Measurements from ENCODE around the gene PLPPR2. TPM values are rescaled to one million over a fixed set of nuclear protein-coding genes. Genes with fewer than 3 reads are reported as not detected.

PLPPR2 gene
- polyA plus RNA-seq, 2 of the 4 experiments (the other 2 are of a cell fraction), result 5.6 to 9.7 TPM

- POLR2A ChIA-PET, result interaction anchor here (2.8 kb wide), 1 partner anchor 11 kb away, joined by 13 read pairs; the partner anchor contains the start of gene SWSAP1
Observed at GRCh38 chr19:11363881-11364280, 8.6 kb downstream of the PLPPR2 start.

GRCh38 chr19:11364296-11364904 is 9.2 kb downstream of the PLPPR2 start:
- FAIRE-seq, result no peak

More at GRCh38 chr19:11363881-11364280, 8.6 kb downstream of the PLPPR2 start:
- H3K4me1 ChIP-seq, result no peaks in the 10 kb centered on the region
- H3K27ac ChIP-seq, result no peak overlapping the region
- H3K4me3 ChIP-seq, result no peak overlapping the region
- DNase-seq (ENCODE audit: low read depth in 1 of 2, low spot score in 1 of 2) (no peak), ATAC-seq (no peak), FAIRE-seq (no peak)
- 89% methylated on average over 6 of the region's 10 CpGs for WGBS (ENCODE audit: missing lambda C conversion rate)
- CTCF ChIA-PET, result interaction anchor here (1.0 to 1.6 kb wide), 3 partner anchors 12 to 19 kb away, joined by 3 to 4 read pairs (median 4); no protein-coding TSS in a partner anchor
- TF ChIP-seq ZC3H11A (IDR thresholded peaks at IDR 0.05), result no peak
- no peak for TF ChIP-seq ZNF302 (CRISPR knock-in tag; IDR thresholded peaks at IDR 0.05)
- TF ChIP-seq RCOR1 (IDR thresholded peaks at IDR 0.05; ENCODE audit: low read depth, low read length), result no peak
- TF ChIP-seq USF2 (IDR thresholded peaks at IDR 0.05), result no peak
- H3K9me3 ChIP-seq, result no peaks in the 10 kb centered on the region
- no peak overlapping the region for H3K4me2 ChIP-seq

GRCh38 chr19:11364935-11365334 is 9.7 kb downstream of the PLPPR2 start:
- no peak for DNase-seq (ENCODE audit: low read depth in 1 of 2, low spot score in 1 of 2)
- Histone ChIP-seq H3K4me2 (no peak overlapping the region), H3K4me3 (no peak overlapping the region), H3K4me1 (no peaks in the 10 kb centered on the region), H3K27ac (no peak overlapping the region), H3K9me3 (no peaks in the 10 kb centered on the region)
- ChIA-PET CTCF (interaction anchor here (1.0 kb wide), 1 partner anchor 18 kb away, joined by 3 read pairs; no protein-coding TSS in a partner anchor), POLR2A (interaction anchor here (2.8 kb wide), 1 partner anchor 10 kb away, joined by 13 read pairs; the partner anchor contains the start of gene SWSAP1)
- TF ChIP-seq USF2 (IDR thresholded peaks at IDR 0.05), result no peak
- no peak for TF ChIP-seq HOXB5 (CRISPR knock-in tag; IDR thresholded peaks at IDR 0.05)
- TF ChIP-seq EP300 (IDR thresholded peaks at IDR 0.05), result no peak
- no peak for TF ChIP-seq ZNF302 (CRISPR knock-in tag; IDR thresholded peaks at IDR 0.05)
- FAIRE-seq, result no peak
- no peak for ATAC-seq
- 75% methylated on average over 5 of the region's 5 CpGs for WGBS (ENCODE audit: missing lambda C conversion rate)

More at GRCh38 chr19:11364296-11364904, 9.2 kb downstream of the PLPPR2 start:
- ATAC-seq, result no peak
- no peak for TF ChIP-seq JUN (IDR thresholded peaks at IDR 0.05)
- TF ChIP-seq NR3C1 (IDR thresholded peaks at IDR 0.05), result no peak
- TF ChIP-seq FOSL2 (IDR thresholded peaks at IDR 0.05), result no peak
- TF ChIP-seq FOSL2 (CRISPR knock-in tag; IDR thresholded peaks at IDR 0.05), result no peak
- no peak for TF ChIP-seq USF2 (IDR thresholded peaks at IDR 0.05)
- TF ChIP-seq CTCF (IDR thresholded peaks at IDR 0.05), result no peak
- no peak for TF ChIP-seq RCOR1 (IDR thresholded peaks at IDR 0.05; ENCODE audit: low read depth, low read length)
- TF ChIP-seq ZNF302 (CRISPR knock-in tag; IDR thresholded peaks at IDR 0.05), result no peak
- TF ChIP-seq KDM1A (IDR thresholded peaks at IDR 0.05; ENCODE audit: low read depth), result no peak
- TF ChIP-seq HOXA7 (CRISPR knock-in tag; IDR thresholded peaks at IDR 0.05), result no peak
- no peak for TF ChIP-seq RFX5 (IDR thresholded peaks at IDR 0.05)
- no peak for TF ChIP-seq CHD2 (IDR thresholded peaks at IDR 0.05; ENCODE audit: low read length, partially characterized antibody)
- no peak for TF ChIP-seq NPAS2 (CRISPR knock-in tag; IDR thresholded peaks at IDR 0.05; ENCODE audit: borderline replicate concordance)
- TF ChIP-seq EHF (CRISPR knock-in tag; IDR thresholded peaks at IDR 0.05), result no peak
- TF ChIP-seq, protein P1, sequence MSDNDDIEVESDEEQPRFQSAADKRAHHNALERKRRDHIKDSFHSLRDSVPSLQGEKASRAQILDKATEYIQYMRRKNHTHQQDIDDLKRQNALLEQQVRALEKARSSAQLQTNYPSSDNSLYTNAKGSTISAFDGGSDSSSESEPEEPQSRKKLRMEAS (IDR thresholded peaks at IDR 0.05), result no peak
- TF ChIP-seq HOXB5 (CRISPR knock-in tag; IDR thresholded peaks at IDR 0.05), result no peak
- no peak for TF ChIP-seq TFCP2L1 (CRISPR knock-in tag; IDR thresholded peaks at IDR 0.05)
- TF ChIP-seq PHF8 (IDR thresholded peaks at IDR 0.05; ENCODE audit: borderline replicate concordance, low read depth), result no peak
- no peak for DNase-seq (ENCODE audit: low read depth in 1 of 2, low spot score in 1 of 2)
- POLR2A ChIA-PET, result interaction anchor here (2.8 kb wide), 1 partner anchor 11 kb away, joined by 13 read pairs; the partner anchor contains the start of gene SWSAP1
- Histone ChIP-seq H3K9me3 (no peaks in the 10 kb centered on the region), H3K4me2 (no peak overlapping the region), H3K4me1 (no peaks in the 10 kb centered on the region), H3K27ac (no peak overlapping the region), H3K4me3 (no peak overlapping the region)
- WGBS (ENCODE audit: missing lambda C conversion rate), result 90% methylated on average over 21 of the region's 28 CpGs
- CTCF ChIA-PET, result interaction anchor here (1.0 to 1.6 kb wide), 3 partner anchors 12 to 18 kb away, joined by 3 to 4 read pairs (median 4); no protein-coding TSS in a partner anchor
